Lung (tissue), 12 donors: ENCODE results near the gene CDC45. TPM values are rescaled to one million over a fixed set of nuclear protein-coding genes. Genes with fewer than 3 reads are reported as not detected.

Source experiments
- ATAC-seq: fragments of 200-7000 bp; cut with Tn5 transposase; one replicate; pipeline ENCODE4 v1.9.1; 2020; ENCODE audit warnings: moderate number of reproducible peaks; ENCODE audit not compliant: insufficient read depth, low FRiP score
- DNase-seq, 3 donors: peaks; one replicate each; pipeline ENCODE4 v3.0.0-alpha.2; 2013 to 2017
- H3K27ac ChIP-seq, 2 donors: one replicate each; pipeline ENCODE4 v1.5.1; 2013; ENCODE audit warnings: mild to moderate bottlenecking in 2 of 2, moderate library complexity in 2 of 2, control low read depth in 1 of 2, inconsistent platforms in 1 of 2, low read depth in 1 of 2, low read length in 1 of 2
- H3K27me3 ChIP-seq, 3 donors: one replicate each; pipeline ENCODE4 v1.5.1; 2013; ENCODE audit warnings: low read length in 2 of 3; ENCODE audit not compliant: control insufficient read depth in 3 of 3, insufficient read depth in 3 of 3
- H3K36me3 ChIP-seq, 4 donors: one replicate each; pipeline ENCODE4 v1.5.1; 2013; ENCODE audit warnings: low read length in 4 of 4, mild to moderate bottlenecking in 1 of 4, moderate library complexity in 1 of 4; ENCODE audit not compliant: control insufficient read depth in 4 of 4, insufficient read depth in 4 of 4
- H3K4me1 ChIP-seq, 5 donors: one replicate each; pipeline ENCODE4 v1.5.1; 2013; ENCODE audit warnings: low read length in 5 of 5, mild to moderate bottlenecking in 2 of 5, moderate library complexity in 1 of 5; ENCODE audit not compliant: control insufficient read depth in 5 of 5, insufficient read depth in 5 of 5
- H3K4me3 ChIP-seq: one replicate; pipeline ENCODE4 v1.5.1; 2013; ENCODE audit warnings: mild to moderate bottlenecking, control low read depth, moderate library complexity
- H3K9ac ChIP-seq, 2 donors: one replicate each; pipeline ENCODE4 v1.5.1; 2013; ENCODE audit warnings: low read length in 2 of 2, control low read depth in 1 of 2; ENCODE audit not compliant: insufficient read depth in 1 of 2
- H3K9me3 ChIP-seq, 4 donors: one replicate each; pipeline ENCODE4 v1.5.1; 2013; ENCODE audit warnings: low read length in 3 of 4, mild to moderate bottlenecking in 1 of 4, moderate library complexity in 1 of 4; ENCODE audit not compliant: control insufficient read depth in 4 of 4, insufficient read depth in 3 of 4
- CTCF ChIP-seq: IDR thresholded peaks from 2 replicates; pipeline ENCODE4 v1.5.1; 2012; ENCODE audit warnings: mild to moderate bottlenecking; ENCODE audit errors: control extremely low read depth, extremely low read depth
- WGBS, 2 donors: extraction: QIAGEN DNeasy Blood & Tissue Kit; methylation state at CpG; one replicate each; pipeline ENCODE4 v1.1.7; 2013; 5-methylcytosine and 5-hydroxymethylcytosine counted together
- polyA plus RNA-seq, 2 donors: library from polyadenylated mRNA; stranded (reverse); fragments of 200-250 nt; gene quantifications; one replicate each; pipeline ENCODE4 v1.2.1, GENCODE V29; 2013
- total RNA-seq, 2 donors: library from RNA; depleted of rRNA in 1 of 2; stranded (reverse); fragments of >200 nt in 1 of 2; gene quantifications; one replicate each; pipeline ENCODE4 v1.2.1, GENCODE V29; 2014 to 2021
- donor health status: control.
- donor health status: control.
- donor health status: Bipolar disorder and iron deficiency.
- donor health status: healthy.
- donor health status: DM: yes; HTN: yes; CAD: no.

CDC45 gene
- total and polyA plus RNA-seq, 4 donors: 2.1 to 6.8 (median 3.1) TPM

- H3K9me3 ChIP-seq: no peaks in the 10 kb centered on the region
- no peaks in the 10 kb centered on the region for H3K36me3 ChIP-seq
- no peak overlapping the region for H3K27ac ChIP-seq
- H3K27me3 ChIP-seq: no peaks in the 10 kb centered on the region
- 95 to 98% methylated on average over 7 of the region's 7 CpGs for WGBS, 2 donors
- no peak for DNase-seq
- peaks cover 0 to 3% (median 0%) of the 10 kb centered on the region in 5 donors for H3K4me1 ChIP-seq
- no peak for TF ChIP-seq CTCF
- no peak for ATAC-seq
- no peak overlapping the region for H3K4me3 ChIP-seq
- no peak overlapping the region for H3K9ac ChIP-seq
These were observed 18.6 kb downstream of the CDC45 start for GRCh38 chr22:19498154-19498865.

DNA sequence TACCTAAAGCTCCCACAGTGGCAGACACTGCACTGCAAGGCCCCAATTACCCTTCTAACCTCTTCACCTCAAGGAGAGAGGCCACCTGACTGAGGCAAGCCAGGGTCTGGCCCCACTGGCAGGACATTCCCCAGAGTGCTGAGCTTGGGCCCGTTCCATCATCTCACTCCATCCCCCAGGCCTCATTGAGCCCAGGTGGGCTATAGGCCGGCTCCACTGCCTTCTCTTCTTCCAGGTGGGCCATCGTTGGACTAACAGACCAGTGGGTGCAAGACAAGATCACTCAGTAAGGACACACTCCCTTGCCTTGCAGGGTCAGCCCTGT is 19.1 kb downstream of the CDC45 start:
- TF ChIP-seq CTCF: no peak
- H3K9me3 ChIP-seq: no peaks in the 10 kb centered on the region
- no peaks in the 10 kb centered on the region for H3K27me3 ChIP-seq
- H3K4me3 ChIP-seq: no peak overlapping the region
- no peak overlapping the region for H3K9ac ChIP-seq
- WGBS, 2 donors: 98% methylated on average over 3 of the region's 3 CpGs
- no peak for ATAC-seq
- no peak for DNase-seq
- H3K4me1 ChIP-seq: peaks cover 0 to 3% (median 0%) of the 10 kb centered on the region in 5 donors
- H3K36me3 ChIP-seq: no peaks in the 10 kb centered on the region
- no peak overlapping the region for H3K27ac ChIP-seq

DNA sequence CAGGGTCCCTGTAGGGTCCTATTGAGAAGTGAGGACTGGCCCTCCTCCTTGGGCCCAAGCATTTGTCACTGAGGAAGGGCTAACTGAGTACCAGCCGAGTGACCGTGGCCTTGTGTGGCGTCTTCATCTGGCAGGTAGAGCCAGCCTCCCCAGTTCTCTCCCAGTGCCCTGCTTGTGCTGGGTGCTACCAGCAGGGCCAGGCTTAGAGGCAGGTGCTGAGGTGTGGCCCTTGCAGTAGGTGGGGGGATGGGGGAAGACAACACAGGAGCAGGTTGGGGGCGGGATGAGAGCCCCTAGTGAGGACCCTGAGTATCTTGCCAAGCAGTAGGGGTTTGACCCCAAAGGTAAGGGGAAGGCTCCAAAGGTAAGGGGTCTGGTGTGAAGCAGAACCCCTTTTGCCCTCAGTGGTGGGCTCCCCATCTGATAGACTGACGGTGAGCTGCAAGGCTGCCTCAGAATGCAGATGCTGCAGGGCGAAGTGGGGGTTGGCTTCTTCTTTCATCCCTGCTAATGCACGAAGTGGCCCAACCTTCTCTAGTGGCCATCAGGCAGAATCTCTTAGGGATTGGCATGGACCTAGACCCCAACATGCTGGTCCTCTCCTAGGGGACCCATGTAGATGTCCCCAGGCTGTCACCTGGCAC is 19.6 kb downstream of the CDC45 start:
- TF ChIP-seq CTCF: no peak
- Histone ChIP-seq H3K9me3 (no peaks in the 10 kb centered on the region), H3K4me1 (peaks cover 0 to 3% (median 0%) of the 10 kb centered on the region in 5 donors), H3K9ac (no peak overlapping the region), H3K27ac (no peak overlapping the region), H3K27me3 (no peaks in the 10 kb centered on the region), H3K4me3 (no peak overlapping the region), H3K36me3 (no peaks in the 10 kb centered on the region)
- ATAC-seq: no peak
- WGBS, 2 donors: 87 to 96% methylated on average over 7 of the region's 7 CpGs
- no peak for DNase-seq
